K562 (cell line): ENCODE measurements around the gene NEURL4. TPM values are rescaled to one million over a fixed set of nuclear protein-coding genes. Genes with fewer than 3 reads are reported as not detected.
A peak's percentile ranks its signal among the peaks of the same experiment; 100 is the strongest.

Source experiments
- CBX5 ChIP-seq: IDR thresholded peaks from 2 replicates; pipeline ENCODE4 v1.6.1; 2014; ENCODE audit warnings: low read depth, borderline replicate concordance
- CTBP1 ChIP-seq: fragments of 450-650 bp; IDR thresholded peaks from 2 replicates; pipeline ENCODE4 v1.6.1; 2016; ENCODE audit warnings: borderline replicate concordance
- E2F6 ChIP-seq, 2 experiments: IDR thresholded peaks; 2 replicates each; pipeline ENCODE4 v1.6.1; 2011; ENCODE audit warnings: borderline replicate concordance in 1 of 2, control low read depth in 1 of 2, low read depth in 1 of 2, low read length in 1 of 2, mild to moderate bottlenecking in 1 of 2, mixed read lengths in 1 of 2, moderate library complexity in 1 of 2; ENCODE audit not compliant: insufficient read depth in 1 of 2, insufficient read length in 1 of 2, poor library complexity in 1 of 2, severe bottlenecking in 1 of 2; ENCODE audit errors: extremely low read depth in 1 of 2
- ELF1 ChIP-seq: fragments of 200-800 bp; sonication (Bioruptor generic); IDR thresholded peaks from 2 replicates; pipeline ENCODE4 v1.6.1; 2016; ENCODE audit warnings: missing genetic modification characterization, missing compliant biosample characterization
- EP400 ChIP-seq: fragments of 450-650 bp; IDR thresholded peaks from 2 replicates; pipeline ENCODE4 v1.6.1; 2017; ENCODE audit warnings: antibody characterized with exemption, mild to moderate bottlenecking, moderate library complexity
- HDAC1 ChIP-seq, 2 experiments: fragments of 450-650 bp; IDR thresholded peaks; 2 replicates each; pipeline ENCODE4 v1.6.1; 2016 to 2017; ENCODE audit warnings: inconsistent platforms in 1 of 2, mild to moderate bottlenecking in 1 of 2, moderate library complexity in 1 of 2
- L3MBTL2 ChIP-seq: fragments of 450-650 bp; IDR thresholded peaks from 2 replicates; pipeline ENCODE4 v1.6.1; 2016; ENCODE audit warnings: mild to moderate bottlenecking, moderate library complexity
- MAX ChIP-seq: sonication (generic); formaldehyde crosslinking; IDR thresholded peaks from 2 replicates; pipeline ENCODE4 v1.9.0; 2022; ENCODE audit warnings: mild to moderate bottlenecking, missing genetic modification reagents
- NR1H2 ChIP-seq: sonication (generic); formaldehyde crosslinking; IDR thresholded peaks from 2 replicates; pipeline ENCODE4 v1.4.0; 2020; ENCODE audit warnings: mild to moderate bottlenecking, missing genetic modification reagents
- polyA plus RNA-seq, 8 experiments: library from polyadenylated mRNA; depleted of rRNA in 4 of 8; stranded (reverse) in 5 of 8; unstranded in 3 of 8; fragments of >200 nt; fragmentation: Nextera tagmentation in 2 of 8; fragmentation: Illumina TruSeq in 1 of 8; extraction: Ambion mirVana in 2 of 8; extraction: Trizol in 1 of 8; gene quantifications; 2 replicates each; pipeline versions ENCODE4 v1.2.1 to v1.2.3, GENCODE V29; 2011 to 2014; ENCODE audit warnings: inconsistent platforms in 1 of 8, missing spikeins in 1 of 8
- total RNA-seq, 7 experiments: library from RNA; depleted of rRNA in 6 of 7; stranded (reverse); fragments of >200 nt in 6 of 7; fragmentation: Illumina TruSeq in 2 of 7; extraction: Trizol in 2 of 7; gene quantifications; 2 replicates each; pipeline versions ENCODE4 v1.2.1 to v1.2.3, GENCODE V29; 2011 to 2021; ENCODE audit warnings: low replicate concordance in 1 of 7
- TF ChIP-seq, protein P1 (sequence below): fragments of 450-650 bp; IDR thresholded peaks from 2 replicates; pipeline ENCODE4 v1.6.1; 2017; ENCODE audit warnings: antibody characterized with exemption, mild to moderate bottlenecking
- TF ChIP-seq, protein P2 (sequence below): IDR thresholded peaks from 2 replicates; pipeline ENCODE4 v1.6.1; 2011; ENCODE audit warnings: borderline replicate concordance, low read depth, mild to moderate bottlenecking, moderate library complexity, low read length; ENCODE audit not compliant: insufficient read depth, poor library complexity, severe bottlenecking
- TF ChIP-seq, protein P3 (sequence below): fragments of 450-650 bp; IDR thresholded peaks from 2 replicates; pipeline ENCODE4 v1.6.1; 2018; ENCODE audit not compliant: partially characterized antibody

NEURL4 gene
- total and polyA plus RNA-seq, 9 of the 15 experiments (the other 6 are each of a cell fraction or from before 2014, with no cell fraction given) = 0.08 to 37.4 (median 11.5) TPM

- TF ChIP-seq, protein P1, sequence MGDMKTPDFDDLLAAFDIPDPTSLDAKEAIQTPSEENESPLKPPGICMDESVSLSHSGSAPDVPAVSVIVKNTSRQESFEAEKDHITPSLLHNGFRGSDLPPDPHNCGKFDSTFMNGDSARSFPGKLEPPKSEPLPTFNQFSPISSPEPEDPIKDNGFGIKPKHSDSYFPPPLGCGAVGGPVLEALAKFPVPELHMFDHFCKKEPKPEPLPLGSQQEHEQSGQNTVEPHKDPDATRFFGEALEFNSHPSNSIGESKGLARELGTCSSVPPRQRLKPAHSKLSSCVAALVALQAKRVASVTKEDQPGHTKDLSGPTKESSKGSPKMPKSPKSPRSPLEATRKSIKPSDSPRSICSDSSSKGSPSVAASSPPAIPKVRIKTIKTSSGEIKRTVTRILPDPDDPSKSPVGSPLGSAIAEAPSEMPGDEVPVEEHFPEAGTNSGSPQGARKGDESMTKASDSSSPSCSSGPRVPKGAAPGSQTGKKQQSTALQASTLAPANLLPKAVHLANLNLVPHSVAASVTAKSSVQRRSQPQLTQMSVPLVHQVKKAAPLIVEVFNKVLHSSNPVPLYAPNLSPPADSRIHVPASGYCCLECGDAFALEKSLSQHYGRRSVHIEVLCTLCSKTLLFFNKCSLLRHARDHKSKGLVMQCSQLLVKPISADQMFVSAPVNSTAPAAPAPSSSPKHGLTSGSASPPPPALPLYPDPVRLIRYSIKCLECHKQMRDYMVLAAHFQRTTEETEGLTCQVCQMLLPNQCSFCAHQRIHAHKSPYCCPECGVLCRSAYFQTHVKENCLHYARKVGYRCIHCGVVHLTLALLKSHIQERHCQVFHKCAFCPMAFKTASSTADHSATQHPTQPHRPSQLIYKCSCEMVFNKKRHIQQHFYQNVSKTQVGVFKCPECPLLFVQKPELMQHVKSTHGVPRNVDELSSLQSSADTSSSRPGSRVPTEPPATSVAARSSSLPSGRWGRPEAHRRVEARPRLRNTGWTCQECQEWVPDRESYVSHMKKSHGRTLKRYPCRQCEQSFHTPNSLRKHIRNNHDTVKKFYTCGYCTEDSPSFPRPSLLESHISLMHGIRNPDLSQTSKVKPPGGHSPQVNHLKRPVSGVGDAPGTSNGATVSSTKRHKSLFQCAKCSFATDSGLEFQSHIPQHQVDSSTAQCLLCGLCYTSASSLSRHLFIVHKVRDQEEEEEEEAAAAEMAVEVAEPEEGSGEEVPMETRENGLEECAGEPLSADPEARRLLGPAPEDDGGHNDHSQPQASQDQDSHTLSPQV = peak; percentile 82
- peak; percentile 72 to 92 for TF ChIP-seq E2F6 (IDR thresholded peaks at IDR 0.05; ENCODE audit: borderline replicate concordance in 1 of 2, extremely low read depth in 1 of 2, insufficient read depth in 1 of 2, insufficient read length in 1 of 2, low read depth in 1 of 2, low read length in 1 of 2, poor library complexity in 1 of 2, severe bottlenecking in 1 of 2)
- peak; percentile 58; the same call in 1 of the 2 replicates for TF ChIP-seq EP400
- TF ChIP-seq CBX5 = no peak
- TF ChIP-seq, protein P2, sequence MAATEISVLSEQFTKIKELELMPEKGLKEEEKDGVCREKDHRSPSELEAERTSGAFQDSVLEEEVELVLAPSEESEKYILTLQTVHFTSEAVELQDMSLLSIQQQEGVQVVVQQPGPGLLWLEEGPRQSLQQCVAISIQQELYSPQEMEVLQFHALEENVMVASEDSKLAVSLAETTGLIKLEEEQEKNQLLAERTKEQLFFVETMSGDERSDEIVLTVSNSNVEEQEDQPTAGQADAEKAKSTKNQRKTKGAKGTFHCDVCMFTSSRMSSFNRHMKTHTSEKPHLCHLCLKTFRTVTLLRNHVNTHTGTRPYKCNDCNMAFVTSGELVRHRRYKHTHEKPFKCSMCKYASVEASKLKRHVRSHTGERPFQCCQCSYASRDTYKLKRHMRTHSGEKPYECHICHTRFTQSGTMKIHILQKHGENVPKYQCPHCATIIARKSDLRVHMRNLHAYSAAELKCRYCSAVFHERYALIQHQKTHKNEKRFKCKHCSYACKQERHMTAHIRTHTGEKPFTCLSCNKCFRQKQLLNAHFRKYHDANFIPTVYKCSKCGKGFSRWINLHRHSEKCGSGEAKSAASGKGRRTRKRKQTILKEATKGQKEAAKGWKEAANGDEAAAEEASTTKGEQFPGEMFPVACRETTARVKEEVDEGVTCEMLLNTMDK = peak; percentile 19
- TF ChIP-seq HDAC1 (IDR thresholded peaks at IDR 0.05) = peak in 1 of 2 experiments; percentile 52; a peak in 1 of 4 replicates
- 0 out of 2 replicates have a peak, but pooled peaks have one; percentile 30 for TF ChIP-seq ELF1 (tag)
- TF ChIP-seq, protein P3, sequence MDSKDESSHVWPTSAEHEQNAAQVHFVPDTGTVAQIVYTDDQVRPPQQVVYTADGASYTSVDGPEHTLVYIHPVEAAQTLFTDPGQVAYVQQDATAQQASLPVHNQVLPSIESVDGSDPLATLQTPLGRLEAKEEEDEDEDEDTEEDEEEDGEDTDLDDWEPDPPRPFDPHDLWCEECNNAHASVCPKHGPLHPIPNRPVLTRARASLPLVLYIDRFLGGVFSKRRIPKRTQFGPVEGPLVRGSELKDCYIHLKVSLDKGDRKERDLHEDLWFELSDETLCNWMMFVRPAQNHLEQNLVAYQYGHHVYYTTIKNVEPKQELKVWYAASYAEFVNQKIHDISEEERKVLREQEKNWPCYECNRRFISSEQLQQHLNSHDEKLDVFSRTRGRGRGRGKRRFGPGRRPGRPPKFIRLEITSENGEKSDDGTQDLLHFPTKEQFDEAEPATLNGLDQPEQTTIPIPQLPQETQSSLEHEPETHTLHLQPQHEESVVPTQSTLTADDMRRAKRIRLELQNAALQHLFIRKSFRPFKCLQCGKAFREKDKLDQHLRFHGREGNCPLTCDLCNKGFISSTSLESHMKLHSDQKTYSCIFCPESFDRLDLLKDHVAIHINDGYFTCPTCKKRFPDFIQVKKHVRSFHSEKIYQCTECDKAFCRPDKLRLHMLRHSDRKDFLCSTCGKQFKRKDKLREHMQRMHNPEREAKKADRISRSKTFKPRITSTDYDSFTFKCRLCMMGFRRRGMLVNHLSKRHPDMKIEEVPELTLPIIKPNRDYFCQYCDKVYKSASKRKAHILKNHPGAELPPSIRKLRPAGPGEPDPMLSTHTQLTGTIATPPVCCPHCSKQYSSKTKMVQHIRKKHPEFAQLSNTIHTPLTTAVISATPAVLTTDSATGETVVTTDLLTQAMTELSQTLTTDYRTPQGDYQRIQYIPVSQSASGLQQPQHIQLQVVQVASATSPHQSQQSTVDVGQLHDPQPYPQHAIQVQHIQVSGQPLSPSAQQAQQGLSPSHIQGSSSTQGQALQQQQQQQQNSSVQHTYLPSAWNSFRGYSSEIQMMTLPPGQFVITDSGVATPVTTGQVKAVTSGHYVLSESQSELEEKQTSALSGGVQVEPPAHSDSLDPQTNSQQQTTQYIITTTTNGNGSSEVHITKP = peak; percentile 93
- peak; percentile 91 for TF ChIP-seq L3MBTL2
- TF ChIP-seq MAX = peak; percentile 90
- no peak for TF ChIP-seq NR1H2
- peak; percentile 40; the same call in 1 of the 2 replicates for TF ChIP-seq CTBP1
Measured at GRCh38 chr17:7296189-7296861, 32.8 kb downstream of the NEURL4 start (continued).
